DND-41 (cell line): ENCODE results near the gene ATR.

Experiments used
- CTCF ChIP-seq: IDR thresholded peaks from 2 replicates; pipeline ENCODE4 v1.5.1; 2012; ENCODE audit warnings: borderline replicate concordance, low read length, moderate library complexity, mild to moderate bottlenecking; ENCODE audit not compliant: poor library complexity, severe bottlenecking; ENCODE audit errors: extremely low read depth
- EZH2 ChIP-seq: IDR thresholded peaks from 3 replicates; pipeline ENCODE4 v1.6.1; 2012; ENCODE audit warnings: borderline replicate concordance, low read depth, mild to moderate bottlenecking, moderate library complexity, low read length, inconsistent platforms; ENCODE audit not compliant: severe bottlenecking

GRCh38 chr3:142624341-142625152, 46.0 kb upstream of the ATR start:
- no peak for TF ChIP-seq CTCF
- no peak for TF ChIP-seq EZH2
